Kidney (tissue), 14 donors: ENCODE measurements around the gene GALNT6. TPM values are rescaled to one million over a fixed set of nuclear protein-coding genes. Genes with fewer than 3 reads are reported as not detected.

ENCODE experiments used
- DNase-seq, 5 donors: peaks; one replicate each; pipeline ENCODE4 v3.0.0-alpha.2; 2013 to 2020
- FAIRE-seq: peaks from 2 replicates; lab custom pipeline; 2012; peaks lifted over from hg19 to GRCh38; lab: Jason Lieb, UNC
- H3K27ac ChIP-seq, 2 donors: one replicate each; pipeline ENCODE4 v1.7.0; 2013; ENCODE audit warnings: low read depth in 2 of 2, low read length in 2 of 2, inconsistent platforms in 1 of 2
- H3K27me3 ChIP-seq: one replicate; pipeline ENCODE4 v1.7.1; 2013; ENCODE audit warnings: low read length, inconsistent platforms; ENCODE audit not compliant: control insufficient read depth, insufficient read depth
- H3K36me3 ChIP-seq, 3 donors: one replicate each; pipeline versions ENCODE4 v1.7.0 to v1.7.1; 2013; ENCODE audit warnings: low read length in 3 of 3, control low read depth in 1 of 3, inconsistent platforms in 1 of 3; ENCODE audit not compliant: insufficient read depth in 3 of 3, control insufficient read depth in 2 of 3
- H3K4me1 ChIP-seq, 3 donors: one replicate each; pipeline versions ENCODE4 v1.7.0 to v1.7.1; 2013; ENCODE audit warnings: low read length in 3 of 3, inconsistent platforms in 1 of 3, low read depth in 1 of 3; ENCODE audit not compliant: control insufficient read depth in 2 of 3, insufficient read depth in 2 of 3
- H3K4me3 ChIP-seq, 3 donors: one replicate each; pipeline versions ENCODE4 v1.7.0 to v1.8.1; 2013; ENCODE audit warnings: low read length in 3 of 3, control low read depth in 1 of 3, inconsistent platforms in 1 of 3
- H3K9ac ChIP-seq, 3 donors: one replicate each; pipeline versions ENCODE4 v1.7.0 to v1.7.1; 2013; ENCODE audit warnings: low read length in 3 of 3, control low read depth in 1 of 3, inconsistent platforms in 1 of 3
- H3K9me3 ChIP-seq, 3 donors: one replicate each; pipeline versions ENCODE4 v1.7.0 to v1.7.1; 2013; ENCODE audit warnings: low read length in 3 of 3, control low read depth in 1 of 3, inconsistent platforms in 1 of 3; ENCODE audit not compliant: control insufficient read depth in 2 of 3, insufficient read depth in 1 of 3
- intact Hi-C: fragments of 100-400 bp; cut with DNase I; formaldehyde crosslinking; loops from one replicate; pipeline ENCODE4 v1.11.1; 2022
- polyA plus RNA-seq: library from polyadenylated mRNA; stranded (reverse); fragments of 350-450 nt; fragmentation: Illumina TruSeq; extraction: RNeasy Lipid Tissue Mini Kit (QIAGEN cat#74804); gene quantifications from one replicate; pipeline ENCODE4 v1.2.3, GENCODE V29; 2014; ENCODE audit warnings: low read depth, low replicate concordance; ENCODE audit not compliant: insufficient read depth
- total RNA-seq: library from RNA; stranded (reverse); fragmentation: NEBNext Ultra II Directional; extraction: Animal tissue kit (Norgen Biotek cat#: 25700); gene quantifications from one replicate; pipeline ENCODE4 v1.2.1, GENCODE V29; 2021
- TF ChIP-seq, protein P1 (sequence below): IDR thresholded peaks from 3 replicates; pipeline ENCODE4 v1.5.1; 2012; ENCODE audit warnings: mild to moderate bottlenecking, moderate library complexity, borderline replicate concordance; ENCODE audit not compliant: insufficient read depth; ENCODE audit errors: extremely low read depth
- donor health status: control.
- donor health status: control.
- donor health status: control.
- donor health status: control.
- donor health status: control.
- donor health status: DM: yes; HTN: yes; CAD: no.
- donor health status: Normal renal cell carcinoma (clear cell type).

Gene GALNT6
- total and polyA plus RNA-seq, 2 donors from 2014 or later: 2.1 to 16.8 TPM

DNA sequence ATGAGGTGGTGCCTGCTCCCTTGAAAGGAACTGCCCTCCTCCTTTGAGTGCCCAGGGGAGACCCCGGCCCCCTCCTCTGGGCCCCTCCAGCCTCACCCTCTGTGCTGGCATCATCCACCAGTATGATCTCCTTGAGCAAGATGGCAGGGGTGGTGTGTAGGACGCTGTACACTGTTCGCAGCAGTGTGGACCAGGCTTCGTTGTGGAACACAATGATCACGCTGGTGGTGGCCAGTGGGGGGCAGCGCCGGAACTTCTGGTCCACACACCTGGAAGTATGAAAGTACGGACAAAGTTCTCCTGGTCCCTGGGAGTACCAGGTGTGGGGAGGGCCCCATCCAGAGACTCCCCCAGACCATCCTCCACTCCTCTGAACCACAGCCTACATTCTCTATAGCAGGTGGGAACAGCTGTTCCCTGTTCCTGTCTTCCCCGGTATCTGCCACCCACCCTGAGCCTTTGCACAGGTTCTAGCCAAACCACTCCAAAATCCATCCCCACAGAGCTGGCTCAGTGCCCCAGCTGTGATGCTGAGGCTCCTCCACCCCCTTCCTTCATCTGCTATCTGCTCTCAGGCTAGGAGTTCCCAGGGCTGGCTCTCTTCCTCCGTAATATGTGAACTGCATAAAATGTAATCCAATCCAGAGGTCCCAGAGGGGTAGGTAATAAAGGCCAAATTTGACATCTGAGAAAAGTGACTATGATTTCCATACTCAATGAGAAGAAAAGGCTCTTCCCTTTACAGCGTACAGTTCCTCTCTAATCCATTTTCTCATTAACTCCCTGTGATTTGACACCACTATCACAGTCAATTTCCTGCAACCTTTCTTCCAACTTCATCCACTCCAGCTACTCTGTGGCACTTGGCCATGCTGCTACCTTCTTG, 13.9 kb downstream of the GALNT6 start:
- Histone ChIP-seq H3K27me3 (no peaks in the 10 kb centered on the region), H3K36me3 (no peaks in the 10 kb centered on the region), H3K4me3 (no peak overlapping the region), H3K9ac (no peak overlapping the region), H3K27ac (no peak overlapping the region), H3K4me1 (peaks cover 0 to 9% (median 0%) of the 10 kb centered on the region in 3 donors), H3K9me3 (no peaks in the 10 kb centered on the region)
- FAIRE-seq (no peak), DNase-seq (peak in 2 of 5 donors; percentile 21 to 48)
- TF ChIP-seq, protein P1, sequence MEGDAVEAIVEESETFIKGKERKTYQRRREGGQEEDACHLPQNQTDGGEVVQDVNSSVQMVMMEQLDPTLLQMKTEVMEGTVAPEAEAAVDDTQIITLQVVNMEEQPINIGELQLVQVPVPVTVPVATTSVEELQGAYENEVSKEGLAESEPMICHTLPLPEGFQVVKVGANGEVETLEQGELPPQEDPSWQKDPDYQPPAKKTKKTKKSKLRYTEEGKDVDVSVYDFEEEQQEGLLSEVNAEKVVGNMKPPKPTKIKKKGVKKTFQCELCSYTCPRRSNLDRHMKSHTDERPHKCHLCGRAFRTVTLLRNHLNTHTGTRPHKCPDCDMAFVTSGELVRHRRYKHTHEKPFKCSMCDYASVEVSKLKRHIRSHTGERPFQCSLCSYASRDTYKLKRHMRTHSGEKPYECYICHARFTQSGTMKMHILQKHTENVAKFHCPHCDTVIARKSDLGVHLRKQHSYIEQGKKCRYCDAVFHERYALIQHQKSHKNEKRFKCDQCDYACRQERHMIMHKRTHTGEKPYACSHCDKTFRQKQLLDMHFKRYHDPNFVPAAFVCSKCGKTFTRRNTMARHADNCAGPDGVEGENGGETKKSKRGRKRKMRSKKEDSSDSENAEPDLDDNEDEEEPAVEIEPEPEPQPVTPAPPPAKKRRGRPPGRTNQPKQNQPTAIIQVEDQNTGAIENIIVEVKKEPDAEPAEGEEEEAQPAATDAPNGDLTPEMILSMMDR: no peak
- intact Hi-C loops: no loop called here

DNA sequence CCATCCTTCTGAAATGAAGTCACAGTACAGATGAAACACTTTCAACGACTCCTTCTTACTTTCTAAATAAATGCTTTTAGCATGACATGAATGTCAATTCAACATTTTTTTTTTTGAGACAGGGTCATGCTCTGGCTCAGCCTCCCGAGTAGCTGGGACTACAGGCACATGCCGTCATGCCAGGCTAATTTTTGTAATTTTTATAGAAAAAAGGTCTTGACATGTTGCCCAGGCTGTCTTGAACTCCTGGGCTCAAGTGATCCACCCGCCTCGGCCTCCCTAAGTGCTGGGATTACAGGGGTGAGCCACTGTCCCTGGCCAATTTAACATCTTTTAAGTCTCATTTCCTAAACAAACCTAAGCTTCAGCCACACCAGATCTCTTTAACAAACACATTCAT, 16.4 kb downstream of the GALNT6 start:
- no peak overlapping the region for H3K4me3 ChIP-seq
- intact Hi-C loops: no loop called here
- H3K9me3 ChIP-seq: no peaks in the 10 kb centered on the region
- FAIRE-seq (no peak), DNase-seq (no peak)
- H3K36me3 ChIP-seq: no peaks in the 10 kb centered on the region
- peaks cover 4 to 13% (median 6%) of the 10 kb centered on the region in 3 donors for H3K4me1 ChIP-seq
- TF ChIP-seq, protein P1: no peak
- H3K27me3 ChIP-seq: no peaks in the 10 kb centered on the region
- H3K27ac ChIP-seq: no peak overlapping the region
- H3K9ac ChIP-seq: no peak overlapping the region

DNA sequence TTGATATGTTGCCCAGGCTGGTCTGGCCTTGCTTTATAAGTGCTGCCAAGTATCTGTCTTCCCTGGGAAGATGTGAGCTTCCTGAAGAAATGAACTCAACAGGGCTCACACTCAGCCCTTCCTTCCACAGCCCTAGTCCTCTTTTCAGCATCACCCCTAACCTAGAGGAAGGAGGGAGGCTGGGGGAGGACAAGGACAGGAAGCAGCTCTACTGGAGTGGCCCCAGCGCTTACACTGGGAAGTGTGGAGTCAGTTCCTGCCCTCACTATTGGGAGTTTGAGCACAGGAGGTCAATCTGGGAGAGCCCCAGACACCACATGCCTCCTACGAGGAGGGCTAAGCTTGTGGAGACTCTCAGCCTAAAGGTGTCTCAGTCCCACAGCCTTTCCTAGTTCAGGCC, 16.8 kb downstream of the GALNT6 start:
- FAIRE-seq (no peak), DNase-seq (no peak)
- H3K9me3 ChIP-seq: no peaks in the 10 kb centered on the region
- peaks cover 4 to 8% (median 6%) of the 10 kb centered on the region in 3 donors for H3K4me1 ChIP-seq
- no peaks in the 10 kb centered on the region for H3K36me3 ChIP-seq
- H3K27me3 ChIP-seq: no peaks in the 10 kb centered on the region
- TF ChIP-seq, protein P1: no peak
- intact Hi-C loops: no loop called here
- H3K4me3 ChIP-seq: no peak overlapping the region
- no peak overlapping the region for H3K9ac ChIP-seq
- no peak overlapping the region for H3K27ac ChIP-seq
